Neural crest cell (in vitro differentiated cells): ENCODE data around the gene DMWD. TPM values are rescaled to one million over a fixed set of nuclear protein-coding genes. Genes with fewer than 3 reads are reported as not detected.

Experiments
- DNase-seq: peaks from one replicate; pipeline ENCODE4 v3.0.0; 2021; ENCODE audit warnings: low read depth, mixed read lengths, low spot score
- H3K27ac Mint-ChIP-seq: one replicate; pipeline ENCODE4 v1.8.0; 2021; ENCODE audit warnings: mild to moderate bottlenecking, mixed read lengths; ENCODE audit not compliant: unreplicated experiment
- H3K27me3 Mint-ChIP-seq: 2 replicates; pipeline ENCODE4 v1.8.0; 2021; ENCODE audit warnings: low read depth, mild to moderate bottlenecking, mixed read lengths
- H3K36me3 Mint-ChIP-seq: 2 replicates; pipeline ENCODE4 v1.8.0; 2021; ENCODE audit warnings: low read depth, mild to moderate bottlenecking, mixed read lengths
- H3K4me1 Mint-ChIP-seq: 2 replicates; pipeline ENCODE4 v1.8.0; 2021; ENCODE audit warnings: mixed read lengths
- H3K4me3 Mint-ChIP-seq: one replicate; pipeline ENCODE4 v1.8.0; 2021; ENCODE audit warnings: mild to moderate bottlenecking, mixed read lengths
- H3K9me3 Mint-ChIP-seq: 2 replicates; pipeline ENCODE4 v1.8.0; 2021; ENCODE audit warnings: mixed read lengths
- CTCF ChIP-seq: fragments of 200-600 bp; sonication (generic); conservative IDR thresholded peaks from 2 replicates; pipeline ENCODE4 v1.5.0; 2021; ENCODE audit warnings: antibody characterized with exemption, mild to moderate bottlenecking
- total RNA-seq: library from RNA; stranded (reverse); gene quantifications from 2 replicates; pipeline ENCODE4 v1.2.1, GENCODE V29; 2021

DMWD gene
- total RNA-seq, 1 donor from 2014 or later, result 110 TPM

GRCh38 chr19:45780448-45781213 is 12.0 kb downstream of the DMWD start:
- H3K4me1 Mint-ChIP-seq, result peaks cover 28% of the 10 kb centered on the region
- peak overlapping the region; percentile 81 for H3K27ac Mint-ChIP-seq
- no peaks in the 10 kb centered on the region for H3K9me3 Mint-ChIP-seq
- DNase-seq, result peak; percentile 5
- peaks cover 12% of the 10 kb centered on the region for H3K36me3 Mint-ChIP-seq
- peaks cover 10% of the 10 kb centered on the region for H3K27me3 Mint-ChIP-seq
- TF ChIP-seq CTCF, result no peak
- H3K4me3 Mint-ChIP-seq, result peak overlapping the region; percentile 87

GRCh38 chr19:45780146-45780447 is 12.5 kb downstream of the DMWD start:
- Mint-ChIP-seq H3K4me1 (peaks cover 28% of the 10 kb centered on the region), H3K4me3 (peak overlapping the region; percentile 87), H3K27ac (no peak overlapping the region), H3K36me3 (peaks cover 12% of the 10 kb centered on the region), H3K9me3 (no peaks in the 10 kb centered on the region), H3K27me3 (peaks cover 10% of the 10 kb centered on the region)
- TF ChIP-seq CTCF, result no peak
- DNase-seq, result no peak

GRCh38 chr19:45779231-45780145 is 13.2 kb downstream of the DMWD start:
- peak; percentile 68 for TF ChIP-seq CTCF
- H3K36me3 Mint-ChIP-seq, result peaks cover 12% of the 10 kb centered on the region
- peak; percentile 84 for DNase-seq
- peaks cover 10% of the 10 kb centered on the region for H3K27me3 Mint-ChIP-seq
- peak overlapping the region; percentile 96 for H3K27ac Mint-ChIP-seq
- H3K9me3 Mint-ChIP-seq, result no peaks in the 10 kb centered on the region
- peak overlapping the region; percentile 87 for H3K4me3 Mint-ChIP-seq
- peaks cover 28% of the 10 kb centered on the region for H3K4me1 Mint-ChIP-seq

GRCh38 chr19:45778010-45778661 is 14.5 kb downstream of the DMWD start:
- Mint-ChIP-seq H3K4me3 (peak overlapping the region; percentile 87), H3K27ac (no peak overlapping the region), H3K9me3 (no peaks in the 10 kb centered on the region), H3K4me1 (peaks cover 22% of the 10 kb centered on the region), H3K36me3 (peaks cover 12% of the 10 kb centered on the region), H3K27me3 (peaks cover 10% of the 10 kb centered on the region)
- no peak for TF ChIP-seq CTCF
- no peak for DNase-seq

- no peak for TF ChIP-seq CTCF
- H3K27me3 Mint-ChIP-seq, result peaks cover 10% of the 10 kb centered on the region
- DNase-seq, result no peak
- H3K36me3 Mint-ChIP-seq, result peaks cover 12% of the 10 kb centered on the region
- no peak overlapping the region for H3K27ac Mint-ChIP-seq
- H3K4me3 Mint-ChIP-seq, result peak overlapping the region; percentile 27
- no peaks in the 10 kb centered on the region for H3K9me3 Mint-ChIP-seq
- H3K4me1 Mint-ChIP-seq, result peaks cover 21% of the 10 kb centered on the region
These were observed 15.2 kb downstream of the DMWD start for GRCh38 chr19:45777395-45777961.
